Gastroesophageal sphincter (tissue), 4 donors: ENCODE results near the gene INTS2. TPM values are rescaled to one million over a fixed set of nuclear protein-coding genes. Genes with fewer than 3 reads are reported as not detected.
A peak's percentile ranks its signal among the peaks of the same experiment; 100 is the strongest.
"Not testable (repeated sequence)": the region's sequence is repeated elsewhere in the genome, so short reads cannot be mapped to it uniquely, and the experiment has no call there.

Experiments
- ATAC-seq: fragments of 150-250 bp; one replicate; pipeline ENCODE4 v1.9.1; 2016; ENCODE audit warnings: mild to moderate bottlenecking, moderate library complexity
- H3K27ac ChIP-seq, 4 donors: fragments of 200-600 bp; sonication (generic) in 3 of 4; 1 replicate in 3 of 4; 2 replicates in 1 of 4; pipeline ENCODE4 v1.5.1; 2016 to 2019
- H3K27me3 ChIP-seq: fragments of 200-600 bp; sonication (generic); one replicate; pipeline ENCODE4 v1.5.1; 2019
- H3K36me3 ChIP-seq, 2 donors: fragments of 200-600 bp; sonication (generic); one replicate each; pipeline ENCODE4 v1.5.1; 2019; ENCODE audit warnings: control low read depth in 1 of 2
- H3K4me1 ChIP-seq, 3 donors: fragments of 200-600 bp; sonication (generic); 1 replicate in 2 of 3; 2 replicates in 1 of 3; pipeline ENCODE4 v1.5.1; 2016 to 2019; ENCODE audit warnings: control low read depth in 2 of 3
- H3K4me3 ChIP-seq, 2 donors: fragments of 200-600 bp; sonication (generic); one replicate each; pipeline ENCODE4 v1.5.1; 2019; ENCODE audit warnings: mild to moderate bottlenecking in 1 of 2, moderate library complexity in 1 of 2
- H3K9me3 ChIP-seq, 3 donors: fragments of 200-600 bp; sonication (generic); one replicate each; pipeline ENCODE4 v1.5.1; 2017 to 2019; ENCODE audit warnings: control low read depth in 2 of 3
- EP300 ChIP-seq: sonication (generic); formaldehyde crosslinking; IDR thresholded peaks from one replicate; pipeline ENCODE4 v1.6.1; 2017; ENCODE audit warnings: antibody characterized with exemption, mild to moderate bottlenecking
- POLR2A ChIP-seq, 2 donors: fragments of 450-650 bp; IDR thresholded peaks; one replicate each; pipeline ENCODE4 v1.6.1; 2017; ENCODE audit warnings: antibody characterized with exemption in 2 of 2, mild to moderate bottlenecking in 2 of 2, moderate library complexity in 1 of 2
- POLR2AphosphoS5 ChIP-seq: sonication (generic); formaldehyde crosslinking; IDR thresholded peaks from one replicate; pipeline ENCODE4 v1.6.1; 2017; ENCODE audit warnings: antibody characterized with exemption
- WGBS, 2 donors: methylation state at CpG; one replicate each; pipeline ENCODE4 v1.1.5; 2018; ENCODE audit warnings: low coverage in 1 of 2; 5-methylcytosine and 5-hydroxymethylcytosine counted together
- total RNA-seq, 4 donors: library from RNA; depleted of rRNA; stranded (reverse); fragments of >200 nt; gene quantifications; one replicate each; pipeline ENCODE4 v1.1.0, GENCODE V29; 2016
- TF ChIP-seq, protein P1 (sequence below), 4 experiments: fragments of 200-600 bp in 2 of 4; fragments of 450-650 bp in 2 of 4; sonication (generic) in 1 of 4; IDR thresholded peaks; one replicate each; pipeline ENCODE4 v1.5.1; 2017 to 2019; ENCODE audit warnings: antibody characterized with exemption in 4 of 4, mild to moderate bottlenecking in 2 of 4, moderate library complexity in 2 of 4

Gene INTS2
- total RNA-seq, 4 donors from 2014 or later: 11.3 to 16.9 (median 14.8) TPM

DNA sequence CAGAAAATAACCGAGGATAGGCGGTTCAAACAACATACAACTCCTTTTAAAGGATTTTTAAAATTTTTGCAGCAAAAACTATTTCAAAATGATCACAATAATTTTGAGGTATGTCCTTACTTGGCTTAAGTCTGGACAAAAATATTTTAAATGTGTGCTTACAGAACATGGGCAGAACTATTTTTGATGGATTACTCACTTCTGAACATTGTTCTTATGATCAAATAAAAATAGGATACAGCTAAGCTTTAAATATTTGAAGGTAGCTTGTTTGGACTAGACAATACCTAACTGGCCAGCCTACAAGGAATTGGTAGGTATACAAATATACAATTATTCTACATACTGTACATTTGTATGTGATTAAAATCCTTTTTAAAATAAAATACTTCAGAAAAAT lies 14.3 kb upstream of the INTS2 start:
- Histone ChIP-seq H3K36me3 (peaks cover 3 to 47% of the 10 kb centered on the region in 2 donors), H3K4me3 (no peak overlapping the region), H3K27ac (no peak overlapping the region), H3K4me1 (no peaks in the 10 kb centered on the region), H3K27me3 (no peaks in the 10 kb centered on the region), H3K9me3 (no peaks in the 10 kb centered on the region)
- ATAC-seq: no peak
- TF ChIP-seq EP300: no peak
- TF ChIP-seq POLR2A (IDR thresholded peaks at IDR 0.05): no peak
- TF ChIP-seq, protein P1, sequence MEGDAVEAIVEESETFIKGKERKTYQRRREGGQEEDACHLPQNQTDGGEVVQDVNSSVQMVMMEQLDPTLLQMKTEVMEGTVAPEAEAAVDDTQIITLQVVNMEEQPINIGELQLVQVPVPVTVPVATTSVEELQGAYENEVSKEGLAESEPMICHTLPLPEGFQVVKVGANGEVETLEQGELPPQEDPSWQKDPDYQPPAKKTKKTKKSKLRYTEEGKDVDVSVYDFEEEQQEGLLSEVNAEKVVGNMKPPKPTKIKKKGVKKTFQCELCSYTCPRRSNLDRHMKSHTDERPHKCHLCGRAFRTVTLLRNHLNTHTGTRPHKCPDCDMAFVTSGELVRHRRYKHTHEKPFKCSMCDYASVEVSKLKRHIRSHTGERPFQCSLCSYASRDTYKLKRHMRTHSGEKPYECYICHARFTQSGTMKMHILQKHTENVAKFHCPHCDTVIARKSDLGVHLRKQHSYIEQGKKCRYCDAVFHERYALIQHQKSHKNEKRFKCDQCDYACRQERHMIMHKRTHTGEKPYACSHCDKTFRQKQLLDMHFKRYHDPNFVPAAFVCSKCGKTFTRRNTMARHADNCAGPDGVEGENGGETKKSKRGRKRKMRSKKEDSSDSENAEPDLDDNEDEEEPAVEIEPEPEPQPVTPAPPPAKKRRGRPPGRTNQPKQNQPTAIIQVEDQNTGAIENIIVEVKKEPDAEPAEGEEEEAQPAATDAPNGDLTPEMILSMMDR (IDR thresholded peaks at IDR 0.05): no peak
- WGBS, 2 donors: 73 to 87% methylated on average over 2 of the region's 2 CpGs

DNA sequence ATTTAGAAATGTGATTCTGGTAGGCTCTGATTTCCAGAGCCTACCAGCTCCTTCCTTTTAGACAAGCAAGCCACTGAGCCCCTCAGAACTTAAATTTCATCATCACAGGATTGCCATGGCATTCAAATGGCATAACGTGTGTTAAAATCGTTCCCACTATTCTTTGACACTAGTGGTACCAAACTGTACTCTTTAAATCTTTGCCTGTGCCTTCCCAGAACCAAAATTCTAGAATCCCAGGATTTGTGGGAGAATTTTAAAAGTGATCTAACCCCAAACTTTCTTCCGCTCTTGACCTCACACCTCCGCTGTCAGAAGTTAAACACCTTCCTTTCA lies 287 bp upstream of the INTS2 start:
- ATAC-seq: no peak
- no peaks in the 10 kb centered on the region for H3K27me3 ChIP-seq
- WGBS, 2 donors: 45 to 51% methylated on average over 4 of the region's 4 CpGs
- peak overlapping the region; percentile 69 to 71 for H3K4me3 ChIP-seq
- peaks cover 4 to 26% (median 6%) of the 10 kb centered on the region in 3 donors for H3K4me1 ChIP-seq
- TF ChIP-seq EP300 (no peak), POLR2AphosphoS5 (no peak), POLR2A (IDR thresholded peaks at IDR 0.05) (no peak)
- TF ChIP-seq, protein P1 (IDR thresholded peaks at IDR 0.05): no peak
- H3K36me3 ChIP-seq: peaks cover 0 to 23% of the 10 kb centered on the region in 2 donors
- no peaks in the 10 kb centered on the region for H3K9me3 ChIP-seq
- peak overlapping the region; percentile 41 to 91 (median 88) for H3K27ac ChIP-seq

DNA sequence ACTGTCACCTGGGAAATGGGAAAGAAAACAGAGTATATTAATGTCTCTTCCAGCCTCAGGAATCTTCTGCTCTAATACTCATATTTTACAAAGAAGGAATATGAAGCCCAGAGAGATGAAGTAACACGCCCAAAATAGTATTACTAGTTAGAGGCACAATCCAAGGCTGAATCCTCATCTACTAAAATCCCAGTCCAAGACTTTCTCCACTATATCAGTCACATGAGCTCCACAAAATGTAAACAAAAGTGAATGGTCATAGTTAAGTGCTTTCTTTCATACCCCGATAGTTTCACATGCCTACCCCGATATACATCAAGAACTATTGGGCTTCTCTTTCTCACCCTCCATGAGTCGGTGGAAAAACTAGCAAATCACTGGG lies 965 bp downstream of the INTS2 start:
- Histone ChIP-seq H3K4me1 (peaks cover 4 to 26% (median 6%) of the 10 kb centered on the region in 3 donors), H3K27me3 (no peaks in the 10 kb centered on the region), H3K9me3 (no peaks in the 10 kb centered on the region), H3K4me3 (peak overlapping the region; percentile 69 to 71), H3K27ac (peak overlapping the region; percentile 66 to 91 (median 88)), H3K36me3 (peaks cover 0 to 26% of the 10 kb centered on the region in 2 donors)
- WGBS, 2 donors: 3 to 9% methylated on average over 4 of the region's 4 CpGs
- ATAC-seq: peak; percentile 27
- TF ChIP-seq POLR2AphosphoS5 (peak; percentile 2), POLR2A (IDR thresholded peaks at IDR 0.05) (no peak)
- TF ChIP-seq, protein P1 (IDR thresholded peaks at IDR 0.05): no peak

DNA sequence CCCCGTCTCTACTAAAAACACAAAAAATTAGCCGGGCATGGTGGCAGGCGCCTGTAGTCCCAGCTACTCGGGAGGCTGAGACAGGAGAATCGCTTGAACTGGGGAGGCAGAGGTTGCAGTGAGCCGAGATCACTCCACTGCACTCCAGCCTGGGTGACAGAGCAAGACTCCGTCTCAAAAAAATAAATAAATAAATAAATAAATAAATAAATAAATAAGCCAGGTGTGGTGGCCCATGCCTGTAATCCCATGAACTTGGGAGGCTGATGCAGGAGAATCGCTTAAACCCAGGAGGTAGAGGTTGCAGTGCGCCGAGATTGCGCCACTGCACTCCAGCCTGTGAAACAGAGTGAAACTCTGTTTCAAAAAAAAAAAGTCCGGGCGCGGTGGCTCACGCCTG lies 12.6 kb downstream of the INTS2 start:
- H3K36me3 ChIP-seq: peaks cover 0 to 72% of the 10 kb centered on the region in 2 donors
- not testable (repeated sequence) for ATAC-seq, H3K27ac ChIP-seq, H3K4me3 ChIP-seq, H3K4me1 ChIP-seq, H3K9me3 ChIP-seq, H3K27me3 ChIP-seq
- WGBS, 2 donors: 96 to 100% methylated on average over 4 to 15 of the region's 15 CpGs

DNA sequence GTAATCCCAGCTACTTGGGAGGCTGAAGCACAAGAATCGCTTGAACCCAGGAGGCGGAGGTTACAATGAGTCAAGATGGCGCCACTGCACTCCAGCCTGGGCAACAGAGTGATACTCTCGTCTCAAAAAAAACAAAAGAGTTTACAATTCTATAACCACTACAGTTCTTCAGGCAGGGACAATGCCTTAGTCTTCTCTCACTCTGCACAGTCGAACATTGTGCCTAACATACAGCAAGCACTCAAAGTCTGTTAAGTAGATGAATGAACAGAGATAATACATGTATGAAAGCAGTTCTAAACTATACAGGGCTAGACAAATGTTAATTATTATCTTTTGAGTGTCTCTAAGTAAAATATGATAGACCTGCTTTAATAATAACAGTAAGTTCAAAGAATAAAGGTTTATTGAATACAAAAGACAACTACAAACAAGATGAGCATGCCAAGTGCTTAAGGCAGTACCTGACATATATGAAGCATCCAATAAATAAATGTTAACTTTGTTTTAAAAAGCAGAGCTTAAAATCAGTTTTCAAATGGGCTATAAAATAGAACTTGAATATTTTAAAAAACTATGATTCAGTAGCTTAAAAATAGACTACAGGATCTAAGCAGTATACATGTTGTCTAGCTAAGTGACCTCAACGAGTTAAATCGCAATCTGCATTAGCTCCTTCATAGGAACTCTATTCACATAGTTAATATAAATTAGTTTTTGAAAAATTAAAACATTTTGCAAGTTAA lies 19.3 kb downstream of the INTS2 start:
- H3K4me1 ChIP-seq: no peaks in the 10 kb centered on the region
- ATAC-seq: no peak
- peaks cover 11 to 93% of the 10 kb centered on the region in 2 donors for H3K36me3 ChIP-seq
- H3K27ac ChIP-seq: no peak overlapping the region
- WGBS, 2 donors: 92 to 98% methylated on average over 7 of the region's 7 CpGs
- no peaks in the 10 kb centered on the region for H3K27me3 ChIP-seq
- no peak overlapping the region for H3K4me3 ChIP-seq
- TF ChIP-seq POLR2AphosphoS5: no peak
- no peak for TF ChIP-seq EP300
- no peak for TF ChIP-seq POLR2A (IDR thresholded peaks at IDR 0.05)
- TF ChIP-seq, protein P1 (IDR thresholded peaks at IDR 0.05): no peak
- H3K9me3 ChIP-seq: no peaks in the 10 kb centered on the region
